ENCODE data around the gene SNRNP25. TPM values are rescaled to one million over a fixed set of nuclear protein-coding genes. Genes with fewer than 3 reads are reported as not detected.

Gene SNRNP25
- total and polyA plus RNA-seq, 9 of the 15 experiments (the other 6 are each of a cell fraction or from before 2014, with no cell fraction given): 59.0 to 176 (median 108) TPM

DNA sequence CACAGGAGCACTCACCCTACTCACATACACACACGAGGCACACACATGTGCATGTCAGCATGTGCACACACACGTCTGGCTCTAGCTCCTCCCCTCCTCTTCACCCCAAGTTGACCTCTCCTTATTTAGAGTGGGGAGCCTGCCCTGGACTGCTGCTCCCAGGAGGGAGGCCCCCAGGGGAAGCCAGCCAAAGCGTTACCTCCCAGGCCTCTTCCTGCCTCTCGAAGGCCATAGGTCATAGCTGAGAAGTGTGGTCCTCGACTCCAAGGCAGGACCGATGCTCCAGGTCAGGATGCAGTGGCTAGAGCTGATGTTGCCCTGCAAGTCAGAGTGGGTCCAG lies 19.0 kb upstream of the SNRNP25 start:
- Histone ChIP-seq H3K4me1 (replicated peaks in 1 of 2; ENCODE audit: control insufficient read depth in 2 of 2, insufficient read depth in 2 of 2, low read length in 2 of 2) (peaks cover 0 to 38% of the 10 kb centered on the region in 2 experiments; a peak in 4 of 5 replicates), H3K79me2 (ENCODE audit: control insufficient read depth, insufficient read depth, low read length) (no peaks in the 10 kb centered on the region), H3K36me3 (ENCODE audit: control insufficient read depth, insufficient read depth, low read length) (peaks cover 32% of the 10 kb centered on the region; the same call in 2 of the 3 replicates), H3K9me3 (replicated peaks; ENCODE audit: control insufficient read depth, insufficient read depth, low read depth, low read length) (no peaks in the 10 kb centered on the region), H3K4me3 (no peak overlapping the region), H3K9me1 (ENCODE audit: control insufficient read depth, insufficient read depth, low read length) (no peaks in the 10 kb centered on the region), H3K27me3 (ENCODE audit: control insufficient read depth in 2 of 2, insufficient read depth in 2 of 2, low read length in 2 of 2) (no peaks in the 10 kb centered on the region), H2AFZ (ENCODE audit: low read depth, low read length) (no peak overlapping the region), H3K4me2 (ENCODE audit: insufficient read depth, low read length) (no peak overlapping the region), H3K9ac (ENCODE audit: insufficient read depth in 1 of 2, low read depth in 2 of 2, low read length in 2 of 2) (peak overlapping the region in 1 of 2 experiments; percentile 69; a peak in 1 of 4 replicates), H3K27ac (ENCODE audit: extremely low read depth, low read depth, low read length) (no peak overlapping the region), H4K20me1 (replicated peaks; ENCODE audit: control insufficient read depth, insufficient read depth, low read length) (peaks cover 4% of the 10 kb centered on the region; the same call in 1 of the 2 replicates)
- ATAC-seq: peak; percentile 15
- no peak for TF ChIP-seq SMC3 (conservative IDR thresholded peaks at IDR 0.05; ENCODE audit: insufficient read depth, low read depth, low read length)
- TF ChIP-seq TEAD2 (tag; IDR thresholded peaks at IDR 0.05): no peak
- TF ChIP-seq, protein P1, sequence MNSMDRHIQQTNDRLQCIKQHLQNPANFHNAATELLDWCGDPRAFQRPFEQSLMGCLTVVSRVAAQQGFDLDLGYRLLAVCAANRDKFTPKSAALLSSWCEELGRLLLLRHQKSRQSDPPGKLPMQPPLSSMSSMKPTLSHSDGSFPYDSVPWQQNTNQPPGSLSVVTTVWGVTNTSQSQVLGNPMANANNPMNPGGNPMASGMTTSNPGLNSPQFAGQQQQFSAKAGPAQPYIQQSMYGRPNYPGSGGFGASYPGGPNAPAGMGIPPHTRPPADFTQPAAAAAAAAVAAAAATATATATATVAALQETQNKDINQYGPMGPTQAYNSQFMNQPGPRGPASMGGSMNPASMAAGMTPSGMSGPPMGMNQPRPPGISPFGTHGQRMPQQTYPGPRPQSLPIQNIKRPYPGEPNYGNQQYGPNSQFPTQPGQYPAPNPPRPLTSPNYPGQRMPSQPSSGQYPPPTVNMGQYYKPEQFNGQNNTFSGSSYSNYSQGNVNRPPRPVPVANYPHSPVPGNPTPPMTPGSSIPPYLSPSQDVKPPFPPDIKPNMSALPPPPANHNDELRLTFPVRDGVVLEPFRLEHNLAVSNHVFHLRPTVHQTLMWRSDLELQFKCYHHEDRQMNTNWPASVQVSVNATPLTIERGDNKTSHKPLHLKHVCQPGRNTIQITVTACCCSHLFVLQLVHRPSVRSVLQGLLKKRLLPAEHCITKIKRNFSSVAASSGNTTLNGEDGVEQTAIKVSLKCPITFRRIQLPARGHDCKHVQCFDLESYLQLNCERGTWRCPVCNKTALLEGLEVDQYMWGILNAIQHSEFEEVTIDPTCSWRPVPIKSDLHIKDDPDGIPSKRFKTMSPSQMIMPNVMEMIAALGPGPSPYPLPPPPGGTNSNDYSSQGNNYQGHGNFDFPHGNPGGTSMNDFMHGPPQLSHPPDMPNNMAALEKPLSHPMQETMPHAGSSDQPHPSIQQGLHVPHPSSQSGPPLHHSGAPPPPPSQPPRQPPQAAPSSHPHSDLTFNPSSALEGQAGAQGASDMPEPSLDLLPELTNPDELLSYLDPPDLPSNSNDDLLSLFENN (IDR thresholded peaks at IDR 0.05; ENCODE audit: low read depth in 2 of 2, low read length in 2 of 2): no peak
- TF ChIP-seq SP1 (CRISPR knock-in tag; IDR thresholded peaks at IDR 0.05): no peak
- no peak for TF ChIP-seq ZNF76 (CRISPR knock-in tag; IDR thresholded peaks at IDR 0.05; ENCODE audit: borderline replicate concordance)
- TF ChIP-seq TAL1 (IDR thresholded peaks at IDR 0.05): no peak
- no peak for TF ChIP-seq XRCC5 (IDR thresholded peaks at IDR 0.05; ENCODE audit: low read depth, low read length)
- TF ChIP-seq SIRT6 (IDR thresholded peaks at IDR 0.05; ENCODE audit: low read depth, low read length): no peak
- TF ChIP-seq, protein P2, sequence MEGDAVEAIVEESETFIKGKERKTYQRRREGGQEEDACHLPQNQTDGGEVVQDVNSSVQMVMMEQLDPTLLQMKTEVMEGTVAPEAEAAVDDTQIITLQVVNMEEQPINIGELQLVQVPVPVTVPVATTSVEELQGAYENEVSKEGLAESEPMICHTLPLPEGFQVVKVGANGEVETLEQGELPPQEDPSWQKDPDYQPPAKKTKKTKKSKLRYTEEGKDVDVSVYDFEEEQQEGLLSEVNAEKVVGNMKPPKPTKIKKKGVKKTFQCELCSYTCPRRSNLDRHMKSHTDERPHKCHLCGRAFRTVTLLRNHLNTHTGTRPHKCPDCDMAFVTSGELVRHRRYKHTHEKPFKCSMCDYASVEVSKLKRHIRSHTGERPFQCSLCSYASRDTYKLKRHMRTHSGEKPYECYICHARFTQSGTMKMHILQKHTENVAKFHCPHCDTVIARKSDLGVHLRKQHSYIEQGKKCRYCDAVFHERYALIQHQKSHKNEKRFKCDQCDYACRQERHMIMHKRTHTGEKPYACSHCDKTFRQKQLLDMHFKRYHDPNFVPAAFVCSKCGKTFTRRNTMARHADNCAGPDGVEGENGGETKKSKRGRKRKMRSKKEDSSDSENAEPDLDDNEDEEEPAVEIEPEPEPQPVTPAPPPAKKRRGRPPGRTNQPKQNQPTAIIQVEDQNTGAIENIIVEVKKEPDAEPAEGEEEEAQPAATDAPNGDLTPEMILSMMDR (IDR thresholded peaks at IDR 0.05 in 2 of 3, conservative IDR thresholded peaks at IDR 0.05 in 1 of 3; ENCODE audit: insufficient read depth in 2 of 3, low read depth in 1 of 3, low read length in 3 of 3): no peak
- in situ Hi-C loops (cut with MboI): no loop called here
- BruUV-seq (replicated peaks): no TSS peak
- 41% methylated on average over 5 of the region's 6 CpGs for WGBS (ENCODE audit: insufficient coverage, low coverage, missing lambda C conversion rate)
- ChIA-PET CTCF (ENCODE audit: low intra/inter-chr PET ratio) (no interaction called here), POLR2A (interaction anchor here (0.6 to 1.2 kb wide), 2 partner anchors 12 to 44 kb away, joined by 3 to 5 read pairs; no protein-coding TSS in a partner anchor)
- DNase-seq (ENCODE audit: extremely low read depth in 1 of 4, low spot score in 3 of 4): no peak
- intact Hi-C loops (cut with micrococcal nuclease): no loop called here
- FAIRE-seq: no peak
